HG03159 (cell line): Measurements from ENCODE around the gene PAX8.

Source experiments
- ATAC-seq: cut with Tn5 transposase; IDR thresholded peaks from one replicate; pipeline ENCODE4 v1.9.1; 2021; ENCODE audit warnings: mild to moderate bottlenecking, moderate library complexity; ENCODE audit not compliant: unreplicated experiment

Gene PAX8

GRCh38 chr2:113224647-113225236, 54.0 kb downstream of the PAX8 start:
- ATAC-seq: no peak

GRCh38 chr2:113223813-113224212, 54.9 kb downstream of the PAX8 start:
- ATAC-seq: no peak

- no peak for ATAC-seq
Measured at GRCh38 chr2:113221846-113222245, 56.9 kb downstream of the PAX8 start.

- ATAC-seq: no peak
Measured at GRCh38 chr2:113220970-113221708, 57.6 kb downstream of the PAX8 start.

GRCh38 chr2:113219889-113220641, 58.7 kb downstream of the PAX8 start:
- ATAC-seq: no peak

GRCh38 chr2:113219525-113219888, 59.2 kb downstream of the PAX8 start:
- no peak for ATAC-seq

- no peak for ATAC-seq
Measured at GRCh38 chr2:113219092-113219441, 59.7 kb downstream of the PAX8 start.

- ATAC-seq: no peak
Measured at GRCh38 chr2:113218283-113219091, 60.2 kb downstream of the PAX8 start.

- ATAC-seq: no peak
Measured at GRCh38 chr2:113217455-113218282, 61.1 kb downstream of the PAX8 start.

GRCh38 chr2:113216891-113217454, 61.7 kb downstream of the PAX8 start:
- ATAC-seq: no peak

GRCh38 chr2:113216321-113216720, 62.4 kb downstream of the PAX8 start:
- ATAC-seq: no peak

GRCh38 chr2:113215056-113215455, 63.7 kb downstream of the PAX8 start:
- ATAC-seq: no peak

- ATAC-seq: no peak
Measured at GRCh38 chr2:113214141-113214540, 64.6 kb downstream of the PAX8 start.

- ATAC-seq: no peak
Measured at GRCh38 chr2:113213061-113213930, 65.4 kb downstream of the PAX8 start.

- no peak for ATAC-seq
Measured at GRCh38 chr2:113212245-113213060, 66.3 kb downstream of the PAX8 start.

- ATAC-seq: no peak
Measured at GRCh38 chr2:113211226-113212105, 67.3 kb downstream of the PAX8 start.

- ATAC-seq: no peak
Measured at GRCh38 chr2:113209646-113210171, 69.0 kb downstream of the PAX8 start.
